HT-29 (cell line): ENCODE data around the gene ANKS1A. TPM values are rescaled to one million over a fixed set of nuclear protein-coding genes. Genes with fewer than 3 reads are reported as not detected.
"Not testable (repeated sequence)": the region's sequence is repeated elsewhere in the genome, so short reads cannot be mapped to it uniquely, and the experiment has no call there.

ENCODE experiments used
- DNase-seq: peaks from one replicate; pipeline ENCODE4 v3.0.0-alpha.2; 2015; ENCODE audit warnings: low spot score
- total RNA-seq: library from RNA; depleted of rRNA; stranded (reverse); fragments of >200 nt; shearing (Covaris generic); gene quantifications from 2 replicates; pipeline ENCODE4 v1.2.3, GENCODE V29; 2014

The ANKS1A gene
- total RNA-seq, 1 experiment from 2014 or later, result 23.4 TPM

GRCh38 chr6:34990971-34991560 lies 102.0 kb downstream of the ANKS1A start:
- no peak for DNase-seq

- DNase-seq, result no peak
Observed at GRCh38 chr6:34992376-34992775, 103.3 kb downstream of the ANKS1A start.

- DNase-seq, result no peak
Observed at GRCh38 chr6:34993213-34993612, 104.2 kb downstream of the ANKS1A start.

- DNase-seq, result no peak
Observed at GRCh38 chr6:34994693-34995092, 105.6 kb downstream of the ANKS1A start.

- DNase-seq, result not testable (repeated sequence)
Observed at GRCh38 chr6:34998417-34998816, 109.4 kb downstream of the ANKS1A start.

GRCh38 chr6:34999153-34999552 lies 110.1 kb downstream of the ANKS1A start:
- not testable (repeated sequence) for DNase-seq

- not testable (repeated sequence) for DNase-seq
Observed at GRCh38 chr6:34999962-35000361, 110.9 kb downstream of the ANKS1A start.

GRCh38 chr6:35001349-35001748 lies 112.3 kb downstream of the ANKS1A start:
- not testable (repeated sequence) for DNase-seq

- not testable (repeated sequence) for DNase-seq
Observed at GRCh38 chr6:35003886-35004530, 115.0 kb downstream of the ANKS1A start.

- no peak for DNase-seq
Observed at GRCh38 chr6:35007016-35007415, 118.0 kb downstream of the ANKS1A start.

GRCh38 chr6:35008858-35009257 lies 119.8 kb downstream of the ANKS1A start:
- no peak for DNase-seq

GRCh38 chr6:35011096-35012041 lies 122.3 kb downstream of the ANKS1A start:
- DNase-seq, result no peak

- no peak for DNase-seq
Observed at GRCh38 chr6:35013701-35014100, 124.6 kb downstream of the ANKS1A start.

GRCh38 chr6:35014341-35014740 lies 125.3 kb downstream of the ANKS1A start:
- no peak for DNase-seq

GRCh38 chr6:35014786-35015185 lies 125.7 kb downstream of the ANKS1A start:
- no peak for DNase-seq

GRCh38 chr6:35015476-35015875 lies 126.4 kb downstream of the ANKS1A start:
- no peak for DNase-seq

GRCh38 chr6:35015996-35016395 lies 126.9 kb downstream of the ANKS1A start:
- DNase-seq, result no peak

- no peak for DNase-seq
Observed at GRCh38 chr6:35016502-35017321, 127.7 kb downstream of the ANKS1A start.

- no peak for DNase-seq
Observed at GRCh38 chr6:35017411-35018181, 128.5 kb downstream of the ANKS1A start.

- DNase-seq, result no peak
Observed at GRCh38 chr6:35018182-35018519, 129.1 kb downstream of the ANKS1A start.

- no peak for DNase-seq
Observed at GRCh38 chr6:35018746-35019145, 129.7 kb downstream of the ANKS1A start.
